Keratinocyte (primary cell): Measurements from ENCODE around the gene AGAP5. TPM values are rescaled to one million over a fixed set of nuclear protein-coding genes. Genes with fewer than 3 reads are reported as not detected.
"Not testable (repeated sequence)": the region's sequence is repeated elsewhere in the genome, so short reads cannot be mapped to it uniquely, and the experiment has no call there.

Experiments used
- DNase-seq: peaks from one replicate; pipeline ENCODE4 v3.0.0-alpha.2; 2011; ENCODE audit warnings: low read depth, missing footprints, low spot score
- FAIRE-seq: peaks from 2 replicates; lab custom pipeline; 2011; peaks lifted over from hg19 to GRCh38; lab: Jason Lieb, UNC
- H2AFZ ChIP-seq: 2 replicates; pipeline ENCODE4 v1.6.0; 2012; ENCODE audit warnings: low read length, control low read depth, inconsistent platforms; ENCODE audit not compliant: control insufficient read depth
- H3K27ac ChIP-seq: 2 replicates; pipeline ENCODE4 v1.5.1; 2011; ENCODE audit warnings: low read length; ENCODE audit not compliant: control insufficient read depth, insufficient read depth
- H3K27me3 ChIP-seq: 3 replicates; pipeline ENCODE4 v1.6.0; 2011; ENCODE audit warnings: low read length; ENCODE audit not compliant: control insufficient read depth, insufficient read depth; ENCODE audit errors: extremely low read depth
- H3K36me3 ChIP-seq, 2 experiments: 2 replicates in 1 of 2; 3 replicates in 1 of 2; pipeline ENCODE4 v1.5.1; 2011; ENCODE audit warnings: low read length in 2 of 2, mild to moderate bottlenecking in 1 of 2; ENCODE audit not compliant: control insufficient read depth in 2 of 2, insufficient read depth in 2 of 2; ENCODE audit errors: extremely low read depth in 1 of 2
- H3K4me1 ChIP-seq: 3 replicates; pipeline ENCODE4 v1.5.1; 2011; ENCODE audit warnings: low read length; ENCODE audit not compliant: control insufficient read depth, insufficient read depth; ENCODE audit errors: extremely low read depth
- H3K4me2 ChIP-seq: 3 replicates; pipeline ENCODE4 v1.6.0; 2011; ENCODE audit warnings: low read depth, low read length; ENCODE audit not compliant: control insufficient read depth, insufficient read depth; ENCODE audit errors: extremely low read depth
- H3K4me3 ChIP-seq, 3 experiments: fragments of 200-600 bp in 1 of 3; sonication (generic) in 1 of 3; 2 replicates in 2 of 3; 3 replicates in 1 of 3; pipeline ENCODE4 v1.5.1; 2011 to 2016; ENCODE audit warnings: low read length in 3 of 3, mild to moderate bottlenecking in 3 of 3, control low read depth in 2 of 3, inconsistent platforms in 1 of 3, low read depth in 1 of 3, mixed read lengths in 1 of 3, mixed run types in 1 of 3, moderate library complexity in 1 of 3; ENCODE audit not compliant: control insufficient read depth in 2 of 3, insufficient read depth in 2 of 3; ENCODE audit errors: extremely low read depth in 1 of 3
- H3K79me2 ChIP-seq: 2 replicates; pipeline ENCODE4 v1.6.0; 2012; ENCODE audit warnings: low read length; ENCODE audit not compliant: control insufficient read depth, insufficient read depth
- H3K9ac ChIP-seq: 3 replicates; pipeline ENCODE4 v1.6.0; 2011; ENCODE audit warnings: low read length; ENCODE audit not compliant: control insufficient read depth, insufficient read depth; ENCODE audit errors: extremely low read depth
- H3K9me1 ChIP-seq: 3 replicates; pipeline ENCODE4 v1.6.0; 2011; ENCODE audit warnings: low read length; ENCODE audit not compliant: control insufficient read depth, insufficient read depth; ENCODE audit errors: extremely low read depth
- H3K9me3 ChIP-seq: 2 replicates; pipeline ENCODE4 v1.5.1; 2012; ENCODE audit warnings: low read depth, low read length; ENCODE audit not compliant: control insufficient read depth
- H4K20me1 ChIP-seq: 3 replicates; pipeline ENCODE4 v1.6.0; 2011; ENCODE audit warnings: low read length; ENCODE audit not compliant: control insufficient read depth, insufficient read depth; ENCODE audit errors: extremely low read depth
- CTCF ChIP-seq, 3 experiments: IDR thresholded peaks in 1 of 3; conservative IDR thresholded peaks in 1 of 3; optimal IDR thresholded peaks in 1 of 3; 2 replicates in 2 of 3; 3 replicates in 1 of 3; pipeline versions ENCODE3 to v1.5.1; 2011; ENCODE audit warnings: low read length in 3 of 3, mild to moderate bottlenecking in 3 of 3, moderate library complexity in 2 of 3, control low read depth in 1 of 3, inconsistent platforms in 1 of 3; ENCODE audit not compliant: insufficient read depth in 2 of 3; ENCODE audit errors: extremely low read depth in 1 of 3
- EZH2 ChIP-seq: IDR thresholded peaks from one replicate; pipeline ENCODE4 v1.6.1; 2012; ENCODE audit warnings: inconsistent platforms, mild to moderate bottlenecking, low read length, moderate library complexity
- dilution Hi-C: fragments of 300-500 bp; cut with MboI; formaldehyde crosslinking; loops from one replicate; pipeline ENCODE4 v1.7.0; 2020; ENCODE audit warnings: low sequenced_read_pairs; ENCODE audit not compliant: extremely low pct_ligation_motif_present
- polyA plus RNA-seq, 5 experiments: library from polyadenylated mRNA; depleted of rRNA in 3 of 5; stranded (reverse) in 3 of 5; stranded (forward) in 1 of 5; unstranded in 1 of 5; fragments of >200 nt; gene quantifications; 1 replicate in 1 of 5; 2 replicates in 3 of 5; 3 replicates in 1 of 5; pipeline versions ENCODE4 v1.2.1 to v1.2.3, GENCODE V29; 2011 to 2012; ENCODE audit warnings: missing spikeins in 2 of 5, low read depth in 1 of 5, low replicate concordance in 1 of 5

AGAP5 gene
- polyA plus RNA-seq, 1 donor (not counting 4 experiments of a cell fraction or from before 2014, with no cell fraction given) = 3.6 TPM

DNA sequence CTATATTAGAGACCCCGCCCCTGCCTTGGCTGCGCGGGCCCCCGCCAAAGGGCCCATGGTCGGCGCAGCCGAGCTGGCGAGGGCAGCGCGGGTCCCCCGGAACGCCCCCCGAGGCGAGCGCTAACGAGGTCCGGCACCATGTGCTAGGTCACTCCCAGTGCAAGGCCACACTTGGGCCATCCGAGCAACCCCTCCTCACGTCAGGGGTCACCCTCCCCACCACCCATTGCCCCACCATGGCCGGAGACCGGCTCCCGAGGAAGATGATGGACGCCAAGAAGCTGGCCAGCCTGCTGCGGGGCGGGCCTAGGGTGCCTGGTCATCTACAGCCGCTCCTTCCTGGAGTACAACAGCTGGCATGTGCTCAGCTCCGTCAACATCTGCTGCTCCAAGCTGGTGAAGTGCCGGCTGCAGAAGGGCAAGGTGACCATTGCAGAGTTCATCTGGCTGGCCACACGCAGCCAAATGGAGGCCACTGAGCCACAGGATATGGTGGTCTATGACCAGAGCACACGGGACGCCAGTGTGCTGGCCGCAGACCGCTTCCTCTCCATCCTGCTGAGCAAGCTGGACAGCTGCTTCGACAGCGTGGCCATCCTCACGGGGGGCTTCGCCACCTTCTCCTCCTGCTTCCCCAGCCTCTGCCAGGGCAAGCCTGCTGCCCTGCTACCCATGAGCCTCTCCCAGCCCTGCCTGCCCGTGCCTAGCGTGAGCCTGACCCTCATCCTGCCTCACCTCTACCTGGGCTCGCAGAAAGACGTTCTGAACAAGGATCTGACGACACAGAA lies 33.9 kb upstream of the AGAP5 start:
- DNase-seq (no peak), FAIRE-seq (no peak)
- Histone ChIP-seq H3K9ac (peak overlapping the region; percentile 93), H3K9me3 (no peaks in the 10 kb centered on the region), H3K9me1 (no peaks in the 10 kb centered on the region), H3K4me1 (peaks cover 2% of the 10 kb centered on the region), H3K36me3 (peaks cover 4 to 6% of the 10 kb centered on the region in 2 experiments), H2AFZ (no peak overlapping the region), H3K4me3 (no peak overlapping the region), H4K20me1 (no peaks in the 10 kb centered on the region), H3K27me3 (no peaks in the 10 kb centered on the region), H3K27ac (no peak overlapping the region), H3K79me2 (peaks cover 33% of the 10 kb centered on the region), H3K4me2 (peak overlapping the region; percentile 96)
- dilution Hi-C loops = no loop called here
- no peak for TF ChIP-seq EZH2
- TF ChIP-seq CTCF (optimal IDR thresholded peaks at IDR 0.05 in 1 of 3, IDR thresholded peaks at IDR 0.05 in 1 of 3, conservative IDR thresholded peaks at IDR 0.05 in 1 of 3; ENCODE audit: extremely low read depth in 1 of 3, insufficient read depth in 2 of 3, low read length in 3 of 3) = no peak

GRCh38 chr10:73730153-73730906 lies 32.4 kb upstream of the AGAP5 start:
- H3K27ac ChIP-seq = peak overlapping the region; percentile 87
- peaks cover 2% of the 10 kb centered on the region for H3K4me1 ChIP-seq
- no peaks in the 10 kb centered on the region for H3K9me3 ChIP-seq
- H3K4me2 ChIP-seq = peak overlapping the region; percentile 96
- H3K79me2 ChIP-seq = peaks cover 33% of the 10 kb centered on the region
- FAIRE-seq (no peak), DNase-seq (no peak)
- H3K4me3 ChIP-seq = peak overlapping the region; percentile 79 to 87 (median 83)
- H3K36me3 ChIP-seq = peaks cover 5 to 8% of the 10 kb centered on the region in 2 experiments
- no peaks in the 10 kb centered on the region for H3K9me1 ChIP-seq
- TF ChIP-seq EZH2 = no peak
- no peak for TF ChIP-seq CTCF (optimal IDR thresholded peaks at IDR 0.05 in 1 of 3, IDR thresholded peaks at IDR 0.05 in 1 of 3, conservative IDR thresholded peaks at IDR 0.05 in 1 of 3; ENCODE audit: extremely low read depth in 1 of 3, insufficient read depth in 2 of 3, low read length in 3 of 3)
- peak overlapping the region; percentile 98 for H2AFZ ChIP-seq
- dilution Hi-C loops = no loop called here
- H4K20me1 ChIP-seq = no peaks in the 10 kb centered on the region
- peak overlapping the region; percentile 93 for H3K9ac ChIP-seq
- H3K27me3 ChIP-seq = no peaks in the 10 kb centered on the region

DNA sequence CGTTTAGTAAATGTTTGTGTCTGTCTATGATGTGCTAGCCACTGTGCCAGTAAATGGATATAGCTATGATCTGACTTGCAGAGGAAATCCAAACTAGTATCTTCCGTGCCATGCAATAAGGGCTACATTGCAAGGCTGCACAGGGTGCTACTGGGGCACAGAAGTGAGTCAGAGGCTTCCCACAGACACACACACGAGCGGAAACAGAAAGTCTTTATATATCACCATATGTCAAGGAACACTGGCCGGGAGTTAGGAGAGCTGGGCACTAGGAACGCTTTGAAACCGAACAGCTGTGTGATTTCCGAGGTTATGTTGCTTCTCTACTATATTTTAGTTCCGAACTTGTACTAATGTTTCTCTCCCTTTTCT lies 31.9 kb upstream of the AGAP5 start:
- dilution Hi-C loops, H4K20me1 ChIP-seq, H3K9me1 ChIP-seq, H3K36me3 ChIP-seq, H3K9me3 ChIP-seq, H3K4me1 ChIP-seq, DNase-seq, H3K27me3 ChIP-seq, FAIRE-seq: not testable (repeated sequence)
- H3K4me2 ChIP-seq = peak overlapping the region; percentile 96
- H3K79me2 ChIP-seq = peaks cover 30% of the 10 kb centered on the region
- H3K27ac ChIP-seq = peak overlapping the region; percentile 87
- peak overlapping the region; percentile 93 for H3K9ac ChIP-seq
- H2AFZ ChIP-seq = peak overlapping the region; percentile 98
- H3K4me3 ChIP-seq = peak overlapping the region; percentile 79 to 87 (median 83)
